GM12878 (cell line): ENCODE data around the gene USP5. TPM values are rescaled to one million over a fixed set of nuclear protein-coding genes. Genes with fewer than 3 reads are reported as not detected.
A peak's percentile ranks its signal among the peaks of the same experiment; 100 is the strongest.
"Not testable (repeated sequence)": the region's sequence is repeated elsewhere in the genome, so short reads cannot be mapped to it uniquely, and the experiment has no call there.

Experiments
- ATAC-seq: fragments of 200-7000 bp; cut with Tn5 transposase; 3 replicates; pipeline ENCODE4 v1.9.1; 2020; ENCODE audit warnings: mild to moderate bottlenecking, moderate library complexity
- BruUV-seq: library from RNA; stranded (reverse); fragments of 400-500 nt; replicated peaks from 2 replicates; lab custom pipeline; 2021; lab: Mats Ljungman, UMichigan
- CTCF ChIA-PET: fragments of 300-600 bp; sonication (Branson Sonifier 250); formaldehyde crosslinking; extraction: SDS; loops from one replicate; lab custom pipeline; 2021; ENCODE audit warnings: inconsistent platforms; lab: Yijun Ruan, JAX
- POLR2A ChIA-PET: fragments of 350-600 bp; formaldehyde crosslinking; extraction: SDS; loops from one replicate; lab custom pipeline; 2021; ENCODE audit warnings: inconsistent platforms; lab: Charles Lee
- RAD21 ChIA-PET: fragments of 300-600 bp; sonication (Branson Sonifier 250); formaldehyde crosslinking; loops from one replicate; lab custom pipeline; 2023; ENCODE audit warnings: antibody characterized with exemption; ENCODE audit not compliant: unreplicated experiment; lab: Charles Lee
- SMC1A ChIA-PET: fragments of 300-600 bp; sonication (Branson Sonifier 250); formaldehyde crosslinking; loops from one replicate; lab custom pipeline; 2023; ENCODE audit not compliant: unreplicated experiment, uncharacterized antibody; lab: Charles Lee
- DNase-seq: peaks from one replicate; pipeline ENCODE4 v3.0.0-alpha.2; 2011; ENCODE audit warnings: low read depth, low spot score
- FAIRE-seq: peaks from 3 replicates; lab custom pipeline; 2011; peaks lifted over from hg19 to GRCh38; lab: Jason Lieb, UNC
- H2AFZ ChIP-seq: 2 replicates; pipeline ENCODE4 v1.6.0; 2011; ENCODE audit warnings: low read depth, low read length, control low read depth; ENCODE audit not compliant: control insufficient read depth
- H3K27ac ChIP-seq: 2 replicates; pipeline ENCODE4 v1.5.1; 2011; ENCODE audit warnings: control low read depth; ENCODE audit not compliant: control insufficient read depth, insufficient read depth
- H3K27me3 ChIP-seq, 2 experiments: replicated peaks in 1 of 2; 2 replicates each; pipeline versions ENCODE4 v1.6.0 to v1.6.1; 2011; ENCODE audit warnings: low read length in 1 of 2; ENCODE audit not compliant: control insufficient read depth in 2 of 2, insufficient read depth in 2 of 2
- H3K36me3 ChIP-seq, 2 experiments: 2 replicates each; pipeline ENCODE4 v1.5.1; 2011; ENCODE audit warnings: low read length in 1 of 2; ENCODE audit not compliant: control insufficient read depth in 2 of 2, insufficient read depth in 2 of 2
- H3K4me1 ChIP-seq: 2 replicates; pipeline ENCODE4 v1.6.1; 2011; ENCODE audit warnings: mild to moderate bottlenecking, low read length, moderate library complexity, mixed read lengths; ENCODE audit not compliant: control insufficient read depth, insufficient read depth
- H3K4me2 ChIP-seq: 2 replicates; pipeline ENCODE4 v1.6.0; 2011; ENCODE audit warnings: control low read depth; ENCODE audit not compliant: control insufficient read depth, insufficient read depth
- H3K4me3 ChIP-seq: fragments of 200-600 bp; sonication (generic); 2 replicates; pipeline ENCODE4 v1.5.1; 2016
- H3K79me2 ChIP-seq: 2 replicates; pipeline ENCODE4 v1.6.0; 2011; ENCODE audit warnings: low read length; ENCODE audit not compliant: control insufficient read depth, insufficient read depth
- H3K9ac ChIP-seq: 2 replicates; pipeline ENCODE4 v1.8.0; 2011; ENCODE audit warnings: low read length, control low read depth, mixed read lengths; ENCODE audit not compliant: control insufficient read depth, insufficient read depth
- H3K9me3 ChIP-seq: replicated peaks from 3 replicates; pipeline ENCODE4 v1.5.1; 2011; ENCODE audit warnings: mild to moderate bottlenecking, low read length; ENCODE audit not compliant: control insufficient read depth, insufficient read depth
- H4K20me1 ChIP-seq: 2 replicates; pipeline ENCODE4 v1.6.0; 2011; ENCODE audit not compliant: control insufficient read depth, insufficient read depth
- IKZF1 ChIP-seq: fragments of 450-650 bp; conservative IDR thresholded peaks from 2 replicates; pipeline ENCODE4 v1.6.1; 2017; ENCODE audit warnings: antibody characterized with exemption, mild to moderate bottlenecking
- SREBF2 ChIP-seq: IDR thresholded peaks from 2 replicates; pipeline ENCODE4 v1.6.1; 2012; ENCODE audit warnings: mild to moderate bottlenecking, low read length
- WGBS: methylation state at CpG from one replicate; pipeline ENCODE4 v1.1.6; 2016; ENCODE audit warnings: low lambda C conversion rate; ENCODE audit not compliant: insufficient replicate concordance, insufficient coverage; ENCODE audit errors: missing lambda C conversion rate; 5-methylcytosine and 5-hydroxymethylcytosine counted together
- in situ Hi-C: fragments of 300-500 bp; cut with MboI; formaldehyde crosslinking; loops from 9 replicates; pipeline ENCODE4 v1.14.3; 2018; ENCODE audit warnings: mixed read lengths
- intact Hi-C: fragments of 100-400 bp; cut with micrococcal nuclease; formaldehyde crosslinking; loops from one replicate; pipeline ENCODE4 v1.14.2; 2022; ENCODE audit not compliant: unreplicated experiment
- polyA plus RNA-seq, 11 experiments: library from polyadenylated mRNA; depleted of rRNA in 4 of 11; unstranded in 6 of 11; stranded (reverse) in 5 of 11; fragments of >200 nt; fragmentation: Nextera tagmentation in 4 of 11; fragmentation: Illumina TruSeq in 1 of 11; extraction: Ambion mirVana in 4 of 11; extraction: Trizol in 1 of 11; gene quantifications; 1 replicate in 1 of 11; 2 replicates in 10 of 11; pipeline versions ENCODE4 v1.2.1 to v1.2.3, GENCODE V29; 2011 to 2016; ENCODE audit warnings: inconsistent platforms in 2 of 11, missing spikeins in 2 of 11, low read depth in 1 of 11
- total RNA-seq, 4 experiments: library from RNA; depleted of rRNA in 3 of 4; stranded (reverse); fragments of >200 nt in 3 of 4; fragmentation: Illumina TruSeq in 1 of 4; extraction: Trizol in 1 of 4; gene quantifications; 2 replicates each; pipeline versions ENCODE4 v1.2.1 to v1.2.3, GENCODE V29; 2013 to 2021
- TF ChIP-seq, protein P1 (sequence below): fragments of 450-650 bp; IDR thresholded peaks from 2 replicates; pipeline ENCODE4 v1.6.1; 2018; ENCODE audit warnings: borderline replicate concordance, mild to moderate bottlenecking; ENCODE audit not compliant: partially characterized antibody

The USP5 gene
- total and polyA plus RNA-seq, 10 of the 15 experiments (the other 5 are each of a cell fraction or from before 2014, with no cell fraction given), result 2.5 to 124 (median 74.6) TPM

DNA sequence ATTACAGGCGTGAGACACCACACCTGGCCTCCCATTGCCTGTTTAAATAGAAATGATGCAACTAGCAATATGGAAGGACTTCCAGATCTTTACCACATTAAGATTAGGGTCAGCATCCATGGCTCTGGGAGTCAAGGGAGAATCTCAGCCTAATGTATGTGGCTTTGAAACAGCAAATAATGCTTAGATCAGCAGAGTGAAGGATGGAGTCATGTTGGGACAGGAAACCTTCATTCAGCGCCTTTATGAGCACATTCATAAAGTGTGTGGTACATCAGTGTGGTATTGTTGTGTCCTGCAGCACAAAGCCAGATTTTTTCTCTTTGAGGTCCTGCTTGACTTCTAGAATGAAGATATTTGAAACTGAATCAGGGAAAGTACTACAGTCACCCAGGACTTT is 36.4 kb downstream of the USP5 start (continued):
- TF ChIP-seq, protein P1, sequence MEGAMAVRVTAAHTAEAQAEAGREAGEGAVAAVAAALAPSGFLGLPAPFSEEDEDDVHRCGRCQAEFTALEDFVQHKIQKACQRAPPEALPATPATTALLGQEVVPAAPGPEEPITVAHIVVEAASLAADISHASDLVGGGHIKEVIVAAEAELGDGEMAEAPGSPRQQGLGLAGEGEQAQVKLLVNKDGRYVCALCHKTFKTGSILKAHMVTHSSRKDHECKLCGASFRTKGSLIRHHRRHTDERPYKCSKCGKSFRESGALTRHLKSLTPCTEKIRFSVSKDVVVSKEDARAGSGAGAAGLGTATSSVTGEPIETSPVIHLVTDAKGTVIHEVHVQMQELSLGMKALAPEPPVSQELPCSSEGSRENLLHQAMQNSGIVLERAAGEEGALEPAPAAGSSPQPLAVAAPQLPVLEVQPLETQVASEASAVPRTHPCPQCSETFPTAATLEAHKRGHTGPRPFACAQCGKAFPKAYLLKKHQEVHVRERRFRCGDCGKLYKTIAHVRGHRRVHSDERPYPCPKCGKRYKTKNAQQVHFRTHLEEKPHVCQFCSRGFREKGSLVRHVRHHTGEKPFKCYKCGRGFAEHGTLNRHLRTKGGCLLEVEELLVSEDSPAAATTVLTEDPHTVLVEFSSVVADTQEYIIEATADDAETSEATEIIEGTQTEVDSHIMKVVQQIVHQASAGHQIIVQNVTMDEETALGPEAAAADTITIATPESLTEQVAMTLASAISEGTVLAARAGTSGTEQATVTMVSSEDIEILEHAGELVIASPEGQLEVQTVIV, result no peak
- TF ChIP-seq SREBF2 (no peak), IKZF1 (no peak)

DNA sequence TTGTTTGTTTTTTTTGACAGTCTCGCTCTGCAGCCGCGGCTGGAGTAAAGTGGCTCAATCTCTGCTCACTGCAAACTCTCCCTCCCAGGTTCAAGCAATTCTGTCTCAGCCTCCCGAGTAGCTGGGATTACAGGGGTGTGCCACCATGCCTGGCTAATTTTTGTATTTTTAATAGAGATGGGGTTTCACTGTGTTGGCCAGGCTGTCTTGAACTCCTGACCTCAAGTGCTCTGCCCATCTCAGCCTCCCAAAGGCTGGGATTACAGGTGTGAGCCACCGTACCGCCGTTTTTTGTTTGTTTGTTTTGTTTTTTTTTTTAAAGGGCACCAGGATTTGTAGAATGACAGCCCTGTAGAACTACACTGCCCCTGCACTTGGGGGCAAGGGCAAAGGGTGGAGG is 36.8 kb downstream of the USP5 start:
- POLR2A ChIA-PET, SMC1A ChIA-PET, ATAC-seq, H3K4me2 ChIP-seq, intact Hi-C loops, H3K36me3 ChIP-seq, RAD21 ChIA-PET, H4K20me1 ChIP-seq, DNase-seq, H3K27me3 ChIP-seq, H3K9ac ChIP-seq, H3K27ac ChIP-seq, H3K79me2 ChIP-seq, in situ Hi-C loops, BruUV-seq, H3K4me3 ChIP-seq, H2AFZ ChIP-seq, FAIRE-seq, H3K9me3 ChIP-seq: not testable (repeated sequence)
- WGBS, result 95% methylated on average over 7 of the region's 7 CpGs
- H3K4me1 ChIP-seq, result peaks cover 12% of the 10 kb centered on the region
- CTCF ChIA-PET, result interaction anchor here (6.1 kb wide), 1 partner anchor 18 kb away, joined by 121 read pairs; the partner anchor contains the start of genes SPSB2 and TPI1

DNA sequence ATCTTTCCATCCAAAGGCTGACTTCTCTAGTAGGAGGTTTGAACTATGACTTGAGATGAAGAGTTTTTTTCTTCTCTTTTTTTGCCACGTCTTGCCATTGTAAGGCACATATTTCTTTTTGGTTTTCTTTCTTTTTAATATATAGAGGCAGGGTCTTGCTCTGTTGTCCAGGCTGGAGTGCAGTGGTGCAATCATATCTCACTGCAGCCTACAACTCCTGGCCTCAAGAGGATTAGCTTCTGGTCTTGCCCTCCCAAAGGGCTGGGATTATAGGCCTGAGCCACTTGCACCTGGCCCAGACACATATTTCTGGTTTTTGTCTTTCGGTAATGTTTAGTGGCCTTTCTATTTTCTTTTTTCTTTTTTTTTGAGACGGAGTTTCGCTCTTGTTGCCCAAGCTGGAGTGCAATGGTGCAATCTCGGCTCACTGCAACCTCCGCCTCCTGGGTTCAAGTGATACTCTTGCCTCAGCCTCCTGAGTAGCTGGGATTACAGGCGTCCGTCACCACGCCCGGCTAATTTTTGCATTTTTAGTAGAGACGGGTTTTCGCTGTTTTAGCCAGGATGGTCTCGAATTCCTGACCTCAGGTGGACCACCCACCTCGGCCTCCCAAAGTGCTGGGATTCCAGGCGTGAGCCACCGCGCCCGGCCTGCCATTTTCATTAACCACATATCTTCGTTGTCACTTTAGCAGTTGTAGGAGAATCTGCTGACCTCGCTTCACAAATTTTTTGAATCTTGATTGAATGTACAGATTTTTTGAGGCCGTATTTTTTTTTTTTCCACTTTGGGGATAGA is 38.0 kb downstream of the USP5 start:
- RAD21 ChIA-PET, ATAC-seq, BruUV-seq, POLR2A ChIA-PET, H2AFZ ChIP-seq, FAIRE-seq, H3K9me3 ChIP-seq, SMC1A ChIA-PET, H3K27me3 ChIP-seq, in situ Hi-C loops, H3K79me2 ChIP-seq, H3K36me3 ChIP-seq, H4K20me1 ChIP-seq, DNase-seq, intact Hi-C loops: not testable (repeated sequence)
- Histone ChIP-seq H3K4me1 (peaks cover 12% of the 10 kb centered on the region), H3K27ac (peak overlapping the region; percentile 88), H3K9ac (peak overlapping the region; percentile 67), H3K4me2 (peak overlapping the region; percentile 82), H3K4me3 (peak overlapping the region; percentile 56; the same call in 1 of the 2 replicates)
- WGBS, result 95% methylated on average over 21 of the region's 21 CpGs
- CTCF ChIA-PET, result interaction anchor here (0.8 to 6.1 kb wide), 2 partner anchors 19 to 39 kb away, joined by 3 to 121 read pairs; partner anchors contain the start of genes CDCA3, SPSB2 and TPI1
